Panc1 (cell line): ENCODE measurements around the gene EMSY.

Source experiments
- CTCF ChIP-seq: fragments of 450-650 bp; IDR thresholded peaks from 2 replicates; pipeline ENCODE4 v1.5.1; 2017; ENCODE audit warnings: mild to moderate bottlenecking
- TF ChIP-seq, protein P1 (sequence below), 2 experiments: IDR thresholded peaks; 2 replicates each; pipeline ENCODE4 v1.6.1; 2011 to 2012; ENCODE audit warnings: low read depth in 2 of 2, control low read depth in 1 of 2, low read length in 1 of 2, mild to moderate bottlenecking in 1 of 2, moderate library complexity in 1 of 2; ENCODE audit not compliant: insufficient read depth in 1 of 2

- TF ChIP-seq, protein P1, sequence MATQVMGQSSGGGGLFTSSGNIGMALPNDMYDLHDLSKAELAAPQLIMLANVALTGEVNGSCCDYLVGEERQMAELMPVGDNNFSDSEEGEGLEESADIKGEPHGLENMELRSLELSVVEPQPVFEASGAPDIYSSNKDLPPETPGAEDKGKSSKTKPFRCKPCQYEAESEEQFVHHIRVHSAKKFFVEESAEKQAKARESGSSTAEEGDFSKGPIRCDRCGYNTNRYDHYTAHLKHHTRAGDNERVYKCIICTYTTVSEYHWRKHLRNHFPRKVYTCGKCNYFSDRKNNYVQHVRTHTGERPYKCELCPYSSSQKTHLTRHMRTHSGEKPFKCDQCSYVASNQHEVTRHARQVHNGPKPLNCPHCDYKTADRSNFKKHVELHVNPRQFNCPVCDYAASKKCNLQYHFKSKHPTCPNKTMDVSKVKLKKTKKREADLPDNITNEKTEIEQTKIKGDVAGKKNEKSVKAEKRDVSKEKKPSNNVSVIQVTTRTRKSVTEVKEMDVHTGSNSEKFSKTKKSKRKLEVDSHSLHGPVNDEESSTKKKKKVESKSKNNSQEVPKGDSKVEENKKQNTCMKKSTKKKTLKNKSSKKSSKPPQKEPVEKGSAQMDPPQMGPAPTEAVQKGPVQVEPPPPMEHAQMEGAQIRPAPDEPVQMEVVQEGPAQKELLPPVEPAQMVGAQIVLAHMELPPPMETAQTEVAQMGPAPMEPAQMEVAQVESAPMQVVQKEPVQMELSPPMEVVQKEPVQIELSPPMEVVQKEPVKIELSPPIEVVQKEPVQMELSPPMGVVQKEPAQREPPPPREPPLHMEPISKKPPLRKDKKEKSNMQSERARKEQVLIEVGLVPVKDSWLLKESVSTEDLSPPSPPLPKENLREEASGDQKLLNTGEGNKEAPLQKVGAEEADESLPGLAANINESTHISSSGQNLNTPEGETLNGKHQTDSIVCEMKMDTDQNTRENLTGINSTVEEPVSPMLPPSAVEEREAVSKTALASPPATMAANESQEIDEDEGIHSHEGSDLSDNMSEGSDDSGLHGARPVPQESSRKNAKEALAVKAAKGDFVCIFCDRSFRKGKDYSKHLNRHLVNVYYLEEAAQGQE (IDR thresholded peaks at IDR 0.05; ENCODE audit: insufficient read depth in 1 of 2, low read depth in 2 of 2, low read length in 1 of 2) = no peak
- TF ChIP-seq CTCF = no peak
Measured at GRCh38 chr11:76552987-76553386, 108.2 kb downstream of the EMSY start.
